GM12891 (cell line): ENCODE measurements around the gene ASPG.
A peak's percentile ranks its signal among the peaks of the same experiment; 100 is the strongest.

Experiments used
- DNase-seq: peaks from one replicate; pipeline ENCODE4 v3.0.0; 2011; ENCODE audit warnings: low spot score; ENCODE audit not compliant: insufficient read length
- FAIRE-seq: peaks from 2 replicates; lab custom pipeline; 2011; peaks lifted over from hg19 to GRCh38; lab: Jason Lieb, UNC
- PAX5 ChIP-seq: IDR thresholded peaks from 2 replicates; pipeline ENCODE4 v1.6.1; 2011; ENCODE audit warnings: low read length, moderate library complexity, mild to moderate bottlenecking; ENCODE audit not compliant: insufficient read depth, severe bottlenecking
- POLR2A ChIP-seq: IDR thresholded peaks from 2 replicates; pipeline ENCODE4 v1.6.1; 2011; ENCODE audit warnings: low read depth, low read length, control low read depth
- POLR2AphosphoS5 ChIP-seq: IDR thresholded peaks from 2 replicates; pipeline ENCODE4 v1.6.1; 2011; ENCODE audit warnings: low read depth, low read length, control low read depth
- POU2F2 ChIP-seq: IDR thresholded peaks from 2 replicates; pipeline ENCODE4 v1.6.1; 2011; ENCODE audit warnings: low read depth, mild to moderate bottlenecking, control low read depth, low read length, moderate library complexity
- SPI1 ChIP-seq: IDR thresholded peaks from 2 replicates; pipeline ENCODE4 v1.6.1; 2011; ENCODE audit warnings: low read depth, low read length, control low read depth
- TAF1 ChIP-seq: IDR thresholded peaks from 2 replicates; pipeline ENCODE4 v1.6.1; 2011; ENCODE audit warnings: low read depth, low read length, control low read depth

Gene ASPG

DNA sequence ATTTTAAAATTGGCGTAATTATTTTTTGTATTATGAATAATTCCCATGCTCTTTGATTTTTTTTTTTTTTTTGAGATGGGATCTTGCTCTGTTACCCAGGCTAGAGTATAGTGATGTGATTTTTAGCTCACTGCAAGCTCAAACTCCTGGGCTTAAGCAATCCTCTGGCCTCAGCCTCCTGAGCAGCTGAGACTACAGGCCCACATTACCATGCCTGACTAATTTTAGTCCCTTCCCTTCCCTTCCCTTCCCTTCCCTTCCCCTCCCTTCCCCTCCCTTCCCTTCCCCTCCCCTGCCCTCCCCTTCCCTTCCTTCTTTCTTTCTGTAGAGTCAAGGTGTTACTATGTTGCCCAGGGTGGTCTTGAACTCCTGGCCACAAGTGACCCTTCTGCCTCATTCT lies 43.5 kb downstream of the ASPG start:
- FAIRE-seq = no peak
- DNase-seq = no peak
- TF ChIP-seq POLR2AphosphoS5 (no peak), POLR2A (no peak), POU2F2 (no peak), TAF1 (no peak), PAX5 (no peak), SPI1 (no peak)

- DNase-seq (no peak), FAIRE-seq (no peak)
- TF ChIP-seq TAF1 (no peak), PAX5 (no peak), POLR2A (no peak), POU2F2 (no peak), SPI1 (no peak), POLR2AphosphoS5 (no peak)
Observed at GRCh38 chr14:104129556-104129955, 44.1 kb downstream of the ASPG start.

DNA sequence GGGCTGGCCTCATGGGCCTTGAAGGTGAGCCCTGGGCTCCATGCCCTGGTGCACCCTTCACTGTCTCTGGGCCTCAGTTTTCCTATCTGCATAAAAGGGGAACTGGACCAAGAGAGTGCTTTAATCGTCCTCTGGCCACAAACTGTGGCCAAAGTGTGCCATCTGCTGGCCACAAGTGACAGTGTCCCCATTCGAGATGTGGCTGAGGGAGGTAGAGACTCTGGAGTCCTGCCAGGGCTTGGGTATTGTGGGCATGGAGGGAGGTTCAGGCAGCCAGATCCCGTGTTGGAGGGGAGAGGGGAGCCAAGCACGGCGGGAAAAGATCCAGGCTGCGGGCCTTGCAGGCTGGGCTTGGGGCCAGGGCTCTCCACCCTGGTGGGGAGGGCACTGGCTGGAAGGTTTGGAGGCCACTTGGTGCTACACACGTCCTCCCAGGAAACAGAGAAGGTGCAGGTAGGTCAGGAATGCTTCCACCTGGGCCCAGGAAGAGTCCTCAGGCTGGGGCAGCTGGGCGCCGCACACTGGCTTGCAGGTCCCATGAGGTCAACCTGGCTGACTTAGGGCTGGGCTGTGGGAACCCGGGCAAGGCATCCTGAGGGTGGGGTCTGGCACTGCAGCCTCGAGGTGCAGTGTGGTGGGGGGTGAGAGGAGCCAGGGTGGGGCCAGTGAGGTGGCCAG lies 45.6 kb downstream of the ASPG start:
- FAIRE-seq (peak; percentile 66), DNase-seq (no peak)
- no peak for TF ChIP-seq POU2F2
- TF ChIP-seq PAX5 = no peak
- TF ChIP-seq POLR2A = no peak
- TF ChIP-seq POLR2AphosphoS5 = no peak
- peak; percentile 79 for TF ChIP-seq SPI1

DNA sequence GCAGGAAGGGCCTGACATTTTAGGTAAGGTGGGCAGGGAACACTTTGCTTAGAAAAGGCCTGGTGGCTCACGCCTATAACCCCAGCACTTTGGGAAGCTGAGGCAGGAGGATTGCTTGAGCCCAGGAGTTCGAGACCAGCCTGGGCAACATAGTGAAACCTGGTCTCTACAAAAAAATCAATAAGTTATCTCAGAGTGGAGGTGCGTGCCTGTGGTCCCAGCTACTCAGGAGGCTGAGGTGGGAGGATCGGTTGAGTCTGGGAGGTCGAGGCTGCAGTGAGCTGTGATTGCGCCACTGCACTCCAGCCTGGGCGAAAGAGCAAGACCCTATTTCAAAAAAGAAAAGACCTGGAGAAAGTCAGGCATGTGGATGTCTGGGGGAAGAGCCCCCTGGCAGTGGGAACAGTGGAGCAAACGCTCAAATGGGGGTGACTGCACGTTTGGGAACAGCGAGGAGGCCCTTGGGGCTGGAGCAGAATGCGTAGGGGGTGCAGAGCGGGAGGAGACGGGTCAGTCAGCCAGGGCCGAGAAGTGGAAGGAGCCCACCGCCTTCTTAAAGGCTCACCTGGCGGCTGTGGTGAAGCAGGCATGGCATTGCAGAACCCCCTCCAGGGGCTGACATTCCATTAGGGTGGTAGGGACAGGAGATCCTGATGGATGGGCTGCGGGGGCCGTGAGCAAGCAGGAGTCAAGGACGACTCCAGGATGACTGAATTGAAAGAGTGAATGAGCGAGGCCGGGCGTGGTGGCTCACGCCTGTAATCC lies 46.6 kb downstream of the ASPG start:
- no peak for TF ChIP-seq TAF1
- no peak for TF ChIP-seq POLR2A
- TF ChIP-seq PAX5 = no peak
- no peak for TF ChIP-seq SPI1
- TF ChIP-seq POU2F2 = no peak
- TF ChIP-seq POLR2AphosphoS5 = no peak
- DNase-seq = no peak
- no peak for FAIRE-seq

DNA sequence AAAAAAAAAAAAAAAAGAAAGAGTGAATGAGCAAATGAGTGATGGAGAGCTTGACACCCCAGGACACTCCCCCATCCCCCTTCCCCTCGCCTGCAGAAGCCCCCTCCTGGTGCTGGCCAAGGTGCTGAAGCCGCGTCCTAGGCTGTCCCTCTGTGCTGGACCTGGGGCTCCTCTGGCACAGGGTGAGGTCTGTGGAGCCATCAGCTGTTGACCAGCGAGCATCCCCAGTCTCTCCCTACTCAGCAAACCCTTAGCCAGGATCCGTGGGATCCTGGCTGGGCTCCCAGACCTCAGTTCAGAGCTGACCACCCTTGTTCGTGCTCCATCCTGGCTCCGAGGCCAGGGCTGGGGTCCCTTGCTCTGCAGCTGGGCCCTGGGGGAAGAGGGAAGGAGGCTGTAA lies 47.5 kb downstream of the ASPG start:
- DNase-seq (no peak), FAIRE-seq (no peak)
- TF ChIP-seq POU2F2 (no peak), POLR2AphosphoS5 (no peak), POLR2A (no peak), TAF1 (no peak), PAX5 (no peak)

GRCh38 chr14:104133496-104133895 lies 48.0 kb downstream of the ASPG start:
- TF ChIP-seq POLR2AphosphoS5 (no peak), POU2F2 (no peak), SPI1 (no peak), PAX5 (no peak), TAF1 (no peak), POLR2A (no peak)
- FAIRE-seq (no peak), DNase-seq (no peak)

DNA sequence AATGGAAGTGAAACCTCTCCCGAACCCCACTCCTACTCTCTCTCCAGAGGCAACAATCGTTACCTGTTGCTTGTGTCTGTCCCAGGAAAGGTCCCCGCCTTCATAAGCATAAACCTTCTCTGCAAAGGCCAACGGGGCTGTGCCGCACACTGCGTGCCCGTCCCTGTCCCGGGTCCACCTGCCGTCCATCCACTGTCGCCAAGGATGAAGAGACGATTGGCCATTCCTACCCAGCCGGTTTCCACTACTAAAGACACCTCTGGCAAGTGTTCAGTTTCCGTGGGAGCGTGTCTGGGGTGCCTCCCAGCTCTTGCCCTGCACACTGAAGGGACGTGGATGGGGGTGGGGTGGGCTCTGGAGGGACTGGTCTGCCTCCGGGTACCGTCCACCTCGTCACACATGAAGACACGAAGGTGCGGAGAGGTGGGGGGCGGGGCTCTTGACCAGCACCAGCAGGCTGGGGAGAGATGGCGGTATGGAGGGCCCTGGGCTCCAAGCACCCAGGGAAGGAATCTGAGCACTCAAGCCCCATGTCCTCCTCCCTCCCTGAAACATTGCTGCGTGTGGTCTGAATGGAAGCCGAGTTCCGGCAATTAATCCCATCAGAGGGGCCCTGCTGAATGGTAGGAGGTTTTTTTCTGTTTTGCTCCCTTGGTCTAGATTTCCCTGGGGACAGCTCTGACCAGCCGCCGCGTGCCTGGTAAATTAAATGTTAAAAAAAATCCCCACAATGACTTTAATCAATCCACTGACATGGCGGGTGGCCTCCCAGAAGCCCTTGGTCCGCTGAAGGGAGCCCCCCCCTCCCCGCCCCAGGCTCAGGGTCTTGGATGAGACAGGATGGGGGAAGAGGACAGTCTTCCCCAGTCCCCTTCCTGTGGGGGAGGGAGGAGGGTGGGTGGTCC lies 48.8 kb downstream of the ASPG start:
- DNase-seq (no peak), FAIRE-seq (no peak)
- TF ChIP-seq SPI1 = no peak
- TF ChIP-seq POLR2A = no peak
- TF ChIP-seq POLR2AphosphoS5 = no peak
- no peak for TF ChIP-seq POU2F2
- TF ChIP-seq TAF1 = no peak
- TF ChIP-seq PAX5 = no peak

DNA sequence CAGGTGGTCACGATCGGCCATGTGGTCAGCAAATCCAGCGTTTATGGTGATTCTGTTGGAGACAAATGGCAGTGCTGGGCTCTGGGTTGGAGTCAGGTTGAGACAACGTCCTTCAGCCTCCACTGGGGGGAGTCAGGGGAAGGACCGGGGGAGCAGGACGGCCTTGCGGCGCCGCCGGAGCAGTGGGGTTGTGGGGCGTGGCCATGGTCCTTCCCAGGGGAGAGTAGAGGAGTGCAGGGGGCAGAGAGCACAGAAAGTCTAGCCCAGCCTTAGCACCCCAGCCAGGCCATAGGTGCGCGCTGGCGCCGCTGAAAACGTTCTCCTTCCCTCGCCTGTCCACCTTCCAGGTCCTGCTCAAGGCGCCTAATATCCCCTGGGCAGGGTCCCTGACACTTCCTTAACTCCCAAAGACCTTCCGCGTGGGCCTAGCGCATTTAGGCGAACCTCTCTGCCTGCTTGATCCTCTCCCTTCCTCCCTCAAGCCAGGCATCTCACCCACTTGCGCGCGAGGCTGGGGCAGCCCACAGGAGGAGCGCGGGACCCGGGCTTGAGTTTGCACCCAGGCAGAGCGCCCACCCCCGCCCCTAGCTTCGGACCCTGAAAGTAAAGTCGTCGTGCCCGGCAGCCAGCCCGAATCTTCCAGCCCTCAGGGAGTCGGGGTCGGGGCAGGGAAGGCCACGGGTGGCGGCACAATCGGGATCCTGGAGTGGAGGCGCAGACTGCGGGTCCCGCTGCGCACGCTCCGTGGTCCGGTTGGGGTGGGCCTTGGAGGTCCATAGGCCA lies 49.8 kb downstream of the ASPG start:
- DNase-seq = no peak
- FAIRE-seq = no peak
- TF ChIP-seq PAX5 (no peak), POLR2AphosphoS5 (no peak), TAF1 (no peak), POU2F2 (no peak), SPI1 (no peak), POLR2A (no peak)
